Right kidney (tissue), 9 donors: ENCODE measurements around the gene MAGEE2.
"Not testable (repeated sequence)": the region's sequence is repeated elsewhere in the genome, so short reads cannot be mapped to it uniquely, and the experiment has no call there.

ENCODE experiments used
- DNase-seq: peaks from one replicate; pipeline ENCODE4 v3.0.0-alpha.2; 2016
- long read RNA-seq, 8 donors: transcript quantifications; one replicate each; lab custom pipeline, GENCODE V29; 2026

MAGEE2 gene
- long read RNA-seq, donor 1 = 0 reads
- long read RNA-seq, donor 2 = 0 reads
- long read RNA-seq, donor 3 = 0 reads
- long read RNA-seq, donor 4 = 0 reads
- long read RNA-seq, donor 5 = 0 reads
- long read RNA-seq, donor 6 = 0 reads
- long read RNA-seq, donor 7 = 0 reads
- long read RNA-seq, donor 8, partial matches to known transcripts = 0 of 1 reads
- long read RNA-seq, donor 8, other reads (novel, unspliced or antisense) = 0 of 1 reads

DNA sequence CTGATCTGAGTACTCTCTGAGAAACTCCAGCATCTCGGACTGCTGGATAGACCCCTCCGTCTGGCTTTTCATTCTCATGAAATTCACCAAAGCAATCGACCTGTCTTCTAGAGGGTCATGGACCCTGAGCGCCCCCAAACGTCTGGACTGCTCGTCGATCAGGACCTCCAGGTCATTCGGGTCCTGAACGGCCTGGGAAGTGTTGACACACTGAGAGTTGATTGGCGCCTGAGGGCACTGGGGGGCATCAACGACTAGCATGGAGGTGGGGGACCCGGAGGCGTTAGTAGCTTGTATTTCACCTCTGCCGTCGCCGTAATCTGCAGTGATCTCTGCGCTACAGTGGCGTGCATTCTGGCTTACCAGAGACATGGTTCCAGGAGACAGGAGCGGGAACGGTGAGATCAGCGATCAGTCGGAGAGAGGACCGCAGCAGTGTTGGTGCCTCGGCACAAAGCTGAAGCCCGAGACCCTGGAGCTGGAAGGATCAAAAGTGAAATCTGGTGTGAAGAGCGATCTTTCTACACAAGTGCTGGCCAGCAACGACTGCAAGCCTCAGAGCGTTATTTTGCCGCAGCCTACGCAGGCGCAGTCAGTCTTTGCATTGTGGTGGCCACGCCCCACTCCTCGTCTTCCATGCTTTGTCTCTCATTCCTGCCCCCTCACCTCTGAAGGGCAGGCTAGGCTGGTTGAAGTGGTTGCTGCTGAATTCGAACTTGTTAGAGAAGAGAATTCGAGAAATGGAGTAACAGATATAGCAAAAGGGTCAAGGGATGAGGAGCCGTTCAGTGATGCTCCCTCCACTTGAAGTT, at the start of gene MAGEE2:
Gene MAGEE2 (minus strand): TSS at position 575 of the 812 bp plus-strand sequence. CDS start 203 bp downstream, at position 372.
- peak; percentile 35 for DNase-seq

DNA sequence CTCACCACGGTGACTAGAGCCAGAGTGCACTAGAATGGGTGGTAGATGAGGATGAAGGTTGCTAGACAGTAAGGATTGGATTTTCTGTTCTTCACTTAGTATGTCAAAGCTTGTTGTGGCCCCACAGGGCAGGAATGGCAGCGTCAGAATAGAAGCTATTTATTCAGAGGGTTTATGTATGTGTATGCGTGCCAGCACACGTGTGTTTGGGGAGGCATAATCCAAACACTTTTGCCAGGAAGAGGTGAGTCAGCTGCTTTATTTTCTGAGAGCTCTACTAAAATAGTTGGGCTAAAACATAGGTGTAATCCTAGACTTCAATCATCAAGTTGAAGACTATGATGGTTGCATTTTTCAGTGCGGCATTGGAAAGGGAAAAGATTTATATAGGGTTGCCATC, 1.2 kb upstream of the MAGEE2 start:
- DNase-seq = no peak

DNA sequence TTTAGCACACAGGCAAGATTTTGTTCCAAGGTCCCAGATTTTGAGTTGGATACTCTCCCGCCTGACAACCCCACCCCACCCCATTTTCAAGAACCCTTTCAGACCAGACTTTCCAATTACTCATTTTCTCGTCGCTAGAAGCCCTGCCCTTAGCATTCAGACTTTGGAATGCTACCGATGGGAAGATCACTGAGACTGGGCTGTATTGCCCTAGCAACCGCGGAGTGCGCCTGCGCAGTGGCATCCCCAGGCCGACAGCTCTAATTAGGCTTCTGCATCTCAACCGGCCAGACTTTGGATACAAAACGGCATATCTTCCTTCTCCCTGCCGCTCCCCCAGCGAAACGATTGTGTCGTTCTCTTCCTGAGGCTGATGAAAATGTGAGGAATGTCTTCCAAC, 3.4 kb downstream of the MAGEE2 start:
- no peak for DNase-seq

DNA sequence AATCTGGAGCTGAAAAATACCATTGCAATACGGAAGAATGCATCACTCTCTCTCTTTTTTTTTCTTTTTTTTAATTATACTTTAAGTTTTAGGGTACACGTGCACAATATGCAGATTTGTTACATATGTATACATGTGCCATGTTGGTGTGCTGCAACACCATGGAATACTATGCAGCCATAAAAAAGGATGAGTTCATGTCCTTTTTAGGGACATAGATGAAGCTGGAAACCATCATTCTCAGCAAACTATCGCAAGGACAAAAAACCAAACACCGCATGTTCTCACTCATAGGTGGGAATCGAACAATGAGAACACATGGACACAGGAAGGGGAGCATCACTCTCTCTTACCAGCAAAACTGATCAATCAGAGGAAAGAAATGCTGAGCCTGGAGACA, 17.0 kb downstream of the MAGEE2 start:
- not testable (repeated sequence) for DNase-seq

GRCh38 chrX:75748431-75748830, 36.6 kb downstream of the MAGEE2 start:
- no peak for DNase-seq

DNA sequence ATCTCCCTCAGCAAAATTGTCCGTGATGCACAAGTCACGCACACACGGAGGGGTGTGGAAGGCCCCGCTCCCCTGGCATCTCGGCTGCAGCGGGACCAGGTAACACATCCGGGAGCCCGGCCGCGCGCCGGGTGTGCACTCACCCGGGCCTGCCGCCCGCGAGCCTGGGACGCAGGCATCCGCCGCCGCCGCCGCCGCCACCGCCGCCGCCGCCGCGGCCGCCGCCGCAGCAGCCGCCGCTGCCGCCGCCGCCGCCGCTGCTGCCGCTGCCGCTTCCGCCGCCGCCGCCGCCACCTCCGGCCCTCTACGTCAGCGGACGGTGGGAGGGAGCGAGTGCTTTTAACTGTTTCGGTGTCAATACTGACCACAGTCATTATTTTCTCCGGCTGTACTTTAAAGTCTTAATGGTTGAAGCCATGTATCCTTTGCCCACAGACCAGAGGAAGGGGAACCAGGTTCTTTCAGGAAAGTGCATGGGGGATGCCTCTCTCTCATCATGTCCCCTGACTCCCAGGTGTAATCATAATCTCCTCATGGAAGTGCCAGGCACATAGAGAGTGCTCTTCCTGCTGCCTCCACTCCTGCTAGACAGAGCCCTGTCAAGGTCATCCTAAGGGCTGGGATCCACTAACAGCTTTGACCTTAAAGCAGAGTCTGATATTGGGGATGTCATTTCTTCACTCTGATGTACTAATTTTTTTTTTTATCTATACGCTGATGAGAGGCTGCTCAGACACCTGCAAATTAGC, 38.0 kb downstream of the MAGEE2 start:
- DNase-seq = peak; percentile 23
